22Rv1 (cell line): ENCODE results near the gene TENM4.

Source experiments
- CTCF ChIP-seq: fragments of 450-650 bp; IDR thresholded peaks from 2 replicates; pipeline ENCODE4 v1.5.1; 2017; ENCODE audit warnings: mild to moderate bottlenecking
- ZFX ChIP-seq: fragments of 450-650 bp; IDR thresholded peaks from 2 replicates; pipeline ENCODE4 v1.6.1; 2017; ENCODE audit warnings: antibody characterized with exemption, borderline replicate concordance

- TF ChIP-seq CTCF (peak; percentile 24), ZFX (no peak)
Observed at GRCh38 chr11:79259800-79260199, 181.0 kb downstream of the TENM4 start.
